HG03457 (cell line): Measurements from ENCODE around the gene TBC1D1.

Experiments
- ATAC-seq: cut with Tn5 transposase; IDR thresholded peaks from one replicate; pipeline ENCODE4 v1.9.1; 2021; ENCODE audit warnings: moderate number of reproducible peaks; ENCODE audit not compliant: unreplicated experiment

TBC1D1 gene

DNA sequence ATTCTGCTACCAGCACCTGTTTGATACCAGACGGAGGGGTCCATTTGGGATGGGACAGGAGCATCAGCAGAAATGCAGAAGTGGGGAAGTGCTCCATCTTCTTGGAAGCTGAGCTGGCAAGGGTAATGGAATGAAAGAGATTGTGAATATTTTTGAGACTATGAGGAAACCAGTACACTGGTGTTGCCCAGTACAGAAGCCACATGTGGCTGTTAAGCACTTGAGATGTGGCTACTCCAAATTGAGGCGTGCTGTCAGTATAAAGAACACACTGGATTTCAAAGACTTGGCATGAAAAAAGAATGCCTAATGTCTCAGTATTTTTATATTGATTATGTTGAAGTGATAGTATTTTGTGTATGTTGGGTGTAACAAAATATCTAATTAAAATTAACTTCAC lies 222.7 kb downstream of the TBC1D1 start:
- ATAC-seq, result no peak

DNA sequence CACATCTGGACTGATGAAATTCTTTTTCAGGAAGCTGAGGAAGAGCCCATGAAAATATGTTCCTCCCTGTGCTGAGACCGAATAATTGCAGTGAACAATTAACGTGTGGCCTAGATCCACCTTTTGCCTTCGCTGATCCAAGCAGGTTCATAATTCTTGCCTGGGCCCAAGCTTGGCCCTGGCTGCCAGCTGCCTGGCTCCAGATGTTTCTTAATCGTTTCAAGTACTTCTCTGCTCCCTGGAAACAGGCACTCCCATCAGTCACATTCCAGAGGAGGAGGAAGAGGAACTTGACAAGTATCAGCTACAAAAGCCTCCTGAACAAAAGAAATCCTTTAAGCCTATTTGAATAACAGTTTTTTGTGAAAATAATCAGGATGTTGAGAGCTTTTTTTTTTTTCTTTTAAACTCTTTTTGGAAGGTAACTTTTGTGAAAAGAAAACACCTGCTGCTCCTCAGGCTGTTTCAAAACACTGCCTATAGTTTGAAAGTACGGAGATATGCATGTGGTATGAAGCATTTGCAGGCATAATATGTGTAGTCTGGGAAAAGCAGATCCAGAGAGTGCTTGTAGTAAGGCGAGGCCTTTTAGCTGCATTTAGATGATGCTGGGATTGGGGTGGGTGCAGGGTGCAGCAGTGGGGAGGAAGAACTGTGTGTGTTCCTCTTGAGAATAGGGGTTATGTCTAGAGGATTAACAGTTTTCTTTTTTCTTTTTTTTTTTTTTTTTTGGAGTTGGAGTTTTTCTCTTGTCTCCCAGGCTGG lies 223.7 kb downstream of the TBC1D1 start:
- ATAC-seq, result no peak

DNA sequence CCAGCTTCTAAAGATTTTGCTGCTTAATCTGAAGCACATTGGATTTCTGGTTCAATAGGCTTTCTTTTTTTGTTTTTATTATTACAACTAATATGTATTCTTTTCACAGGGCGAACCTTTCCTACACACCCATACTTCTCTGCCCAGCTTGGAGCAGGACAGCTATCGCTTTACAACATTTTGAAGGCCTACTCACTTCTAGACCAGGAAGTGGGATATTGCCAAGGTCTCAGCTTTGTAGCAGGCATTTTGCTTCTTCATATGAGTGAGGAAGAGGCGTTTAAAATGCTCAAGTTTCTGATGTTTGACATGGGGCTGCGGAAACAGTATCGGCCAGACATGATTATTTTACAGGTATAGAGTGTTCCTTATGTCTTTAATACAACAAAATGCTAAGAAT lies 224.7 kb downstream of the TBC1D1 start:
- ATAC-seq, result no peak

DNA sequence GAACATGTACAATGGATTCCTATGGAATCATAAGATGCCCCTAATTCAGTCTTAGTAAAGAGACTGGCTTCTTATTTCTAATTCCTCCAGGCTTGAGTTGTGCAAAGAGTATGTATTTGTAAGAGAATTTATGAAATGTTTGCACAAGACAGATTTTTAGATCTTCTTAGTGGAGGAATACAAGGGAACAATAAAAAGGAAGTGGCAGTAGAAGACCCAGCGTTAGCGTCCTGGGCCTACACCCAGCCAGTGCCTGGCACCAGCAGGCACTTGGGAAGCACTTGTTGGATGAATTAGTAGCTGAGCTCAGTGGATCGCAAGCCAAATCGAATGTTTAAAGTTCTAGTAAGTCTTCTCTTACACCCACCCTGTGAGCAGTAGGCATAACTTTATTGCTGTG lies 226.7 kb downstream of the TBC1D1 start:
- ATAC-seq, result no peak

DNA sequence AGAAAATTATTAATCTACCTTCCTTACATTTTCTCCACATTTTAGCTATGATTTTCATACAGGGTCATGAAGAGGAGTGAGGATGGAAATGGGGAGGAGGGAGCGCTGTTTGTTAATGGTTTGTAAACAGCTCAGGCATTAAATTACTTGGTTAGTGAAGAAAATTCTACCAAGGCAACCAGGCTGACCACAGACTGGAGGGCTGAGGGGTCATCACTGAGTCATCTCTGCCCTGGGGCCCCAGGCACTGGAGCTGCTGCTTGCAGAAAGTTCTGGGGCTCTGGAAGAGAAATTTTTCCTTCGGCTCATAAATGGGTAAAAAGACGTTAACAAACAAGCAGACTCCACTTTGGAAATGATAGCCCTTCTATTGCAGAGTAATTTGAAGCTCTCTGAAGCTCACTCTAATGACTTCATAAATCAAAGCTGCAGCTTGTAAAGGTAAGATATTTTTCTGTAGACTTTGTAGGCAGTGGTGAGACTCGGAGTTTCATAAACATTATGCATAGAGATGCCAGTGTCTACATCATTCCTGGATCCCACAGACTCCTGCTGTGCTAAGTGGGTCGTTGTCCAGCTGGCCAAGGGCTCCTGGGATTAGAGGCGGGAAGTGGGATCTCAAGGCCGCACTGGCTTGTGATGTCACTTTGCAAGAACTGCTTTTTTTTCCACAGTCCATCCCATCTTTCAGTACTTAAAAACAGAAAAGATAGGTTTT lies 228.9 kb downstream of the TBC1D1 start:
- ATAC-seq, result no peak

DNA sequence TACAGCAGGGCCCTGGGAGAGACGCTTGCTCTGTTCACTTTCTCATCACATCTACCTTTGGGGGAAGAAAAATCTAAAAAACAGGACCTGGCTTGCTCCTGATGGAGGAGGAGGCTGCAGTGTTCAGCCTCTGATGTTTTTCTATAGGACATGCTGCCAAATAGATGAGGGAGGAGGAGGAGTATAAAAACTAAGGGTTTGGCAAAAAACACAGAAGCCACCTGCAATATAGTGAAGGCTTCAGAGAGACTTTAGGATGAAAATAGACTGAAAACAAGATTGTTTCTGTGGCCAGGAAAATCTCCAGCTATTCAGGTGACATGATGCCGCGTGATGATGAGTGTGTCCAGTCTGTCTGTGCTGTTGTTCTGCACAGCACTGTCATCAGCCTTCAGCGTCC lies 229.9 kb downstream of the TBC1D1 start:
- no peak for ATAC-seq

DNA sequence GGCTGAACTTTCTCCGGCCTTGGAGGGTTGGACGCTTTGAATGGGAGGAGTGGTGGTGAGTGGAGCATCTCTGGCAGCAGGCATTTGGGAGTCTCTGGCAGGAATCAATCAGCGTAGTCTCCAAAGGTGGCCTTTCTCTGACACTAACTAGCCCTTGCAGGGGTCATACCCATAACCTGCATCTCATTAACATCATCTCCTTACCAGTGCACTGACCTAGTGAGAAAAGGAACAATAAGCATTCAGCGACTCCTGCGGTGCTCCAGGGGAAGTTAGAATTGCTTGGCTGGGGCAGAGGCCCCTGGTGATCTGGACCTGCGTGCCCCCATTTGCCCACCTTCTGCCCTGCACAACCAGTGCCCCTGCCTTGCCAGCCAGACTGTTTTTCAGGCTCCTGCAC lies 231.2 kb downstream of the TBC1D1 start:
- ATAC-seq, result no peak

DNA sequence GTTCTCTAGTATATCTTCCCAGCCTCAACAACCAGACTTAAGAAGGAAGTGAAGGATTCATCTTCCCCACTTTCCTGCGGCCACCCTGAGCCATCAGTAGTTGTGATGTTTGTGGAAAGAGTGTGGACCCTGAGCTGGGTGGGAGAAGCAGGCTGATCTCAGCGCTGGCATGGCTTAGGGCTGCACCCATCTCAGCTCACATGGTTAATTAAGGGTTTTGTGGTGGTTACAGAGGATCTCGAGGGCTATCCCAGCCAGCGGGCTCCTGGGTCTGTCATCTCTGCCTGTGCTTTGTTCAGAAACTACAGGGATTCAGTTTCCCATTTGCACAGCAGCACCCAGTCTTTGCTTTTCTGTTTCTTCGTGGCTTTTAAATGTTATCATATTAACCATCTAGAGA lies 232.7 kb downstream of the TBC1D1 start:
- ATAC-seq, result no peak

DNA sequence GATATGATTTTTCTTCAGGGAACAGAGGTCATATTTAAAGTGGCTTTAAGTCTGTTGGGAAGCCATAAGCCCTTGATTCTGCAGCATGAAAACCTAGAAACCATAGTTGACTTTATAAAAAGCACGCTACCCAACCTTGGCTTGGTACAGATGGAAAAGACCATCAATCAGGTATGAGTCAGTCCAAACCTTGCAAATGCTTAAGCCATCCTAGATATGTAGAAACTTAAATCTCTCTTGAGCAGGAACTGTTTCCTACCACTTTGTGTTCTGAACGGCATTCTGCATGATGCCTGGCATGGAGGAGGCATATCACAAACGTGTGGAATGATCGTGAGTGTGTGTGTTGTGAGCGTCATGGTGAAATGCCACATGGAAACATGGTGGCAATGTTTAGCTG lies 234.1 kb downstream of the TBC1D1 start:
- no peak for ATAC-seq

DNA sequence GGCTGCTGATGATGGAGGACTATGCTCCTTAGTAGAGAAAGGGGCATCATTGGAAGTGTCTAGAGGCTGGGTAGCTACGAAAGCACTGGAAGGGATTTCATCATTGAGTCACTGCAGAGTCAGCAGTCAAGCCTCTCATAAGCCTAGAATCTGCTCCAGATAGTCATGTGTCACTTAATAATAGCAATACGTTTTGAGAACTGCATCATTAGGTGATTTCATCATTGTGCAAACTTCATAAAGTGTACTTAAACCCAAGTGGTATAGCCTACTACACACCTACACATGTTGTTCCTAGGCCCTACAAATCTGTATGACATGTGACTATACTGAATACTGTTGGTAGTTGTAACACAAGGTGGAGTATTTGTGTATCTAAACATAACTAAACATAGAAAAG lies 234.9 kb downstream of the TBC1D1 start:
- no peak for ATAC-seq

DNA sequence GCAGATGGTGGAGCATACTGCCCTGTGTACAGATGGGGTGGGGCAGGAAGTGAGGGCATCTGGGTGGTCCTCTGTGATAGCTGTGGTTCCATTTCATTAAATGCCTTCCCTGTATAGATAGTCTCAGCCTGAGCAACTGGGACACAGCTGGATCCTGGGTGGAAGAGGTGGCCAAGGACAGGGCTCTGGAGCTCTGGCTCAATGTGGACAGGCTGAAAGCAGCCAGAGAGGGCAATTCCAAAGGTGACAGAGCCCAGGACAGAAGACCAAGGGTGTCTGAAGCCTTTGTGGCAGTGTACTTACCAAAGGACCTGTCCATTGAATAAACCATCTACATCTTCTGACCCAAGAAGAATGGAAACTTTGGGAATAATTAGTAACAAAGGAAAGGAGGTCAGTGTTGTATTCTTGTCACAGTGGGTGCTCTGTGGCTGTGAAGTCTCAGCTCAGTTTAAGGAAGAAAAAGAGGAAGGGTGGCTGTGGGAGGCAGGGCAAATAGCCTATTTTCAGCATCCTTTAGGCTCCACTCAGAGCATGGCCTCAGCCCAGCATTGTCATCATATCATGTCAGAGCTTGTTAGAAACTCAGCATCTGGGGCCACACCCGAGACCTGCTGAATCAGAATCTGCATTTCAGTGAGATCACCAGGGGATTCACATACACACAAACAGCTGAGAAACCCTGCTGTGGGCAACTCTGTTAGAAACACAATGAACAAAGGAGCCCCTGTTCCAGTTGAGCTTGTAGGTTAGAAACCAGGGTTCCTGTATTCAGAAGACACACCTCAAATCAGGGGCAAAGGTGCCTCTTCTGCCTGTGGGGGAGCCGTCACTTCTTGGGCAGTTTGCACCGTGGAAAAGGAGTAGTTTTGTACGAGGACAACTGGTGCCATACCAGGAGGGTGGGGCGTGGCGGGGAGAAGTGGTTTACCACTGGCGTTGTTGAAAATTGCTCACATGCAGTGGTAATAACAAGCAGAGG lies 237.9 kb downstream of the TBC1D1 start:
- peak; percentile 36 for ATAC-seq

DNA sequence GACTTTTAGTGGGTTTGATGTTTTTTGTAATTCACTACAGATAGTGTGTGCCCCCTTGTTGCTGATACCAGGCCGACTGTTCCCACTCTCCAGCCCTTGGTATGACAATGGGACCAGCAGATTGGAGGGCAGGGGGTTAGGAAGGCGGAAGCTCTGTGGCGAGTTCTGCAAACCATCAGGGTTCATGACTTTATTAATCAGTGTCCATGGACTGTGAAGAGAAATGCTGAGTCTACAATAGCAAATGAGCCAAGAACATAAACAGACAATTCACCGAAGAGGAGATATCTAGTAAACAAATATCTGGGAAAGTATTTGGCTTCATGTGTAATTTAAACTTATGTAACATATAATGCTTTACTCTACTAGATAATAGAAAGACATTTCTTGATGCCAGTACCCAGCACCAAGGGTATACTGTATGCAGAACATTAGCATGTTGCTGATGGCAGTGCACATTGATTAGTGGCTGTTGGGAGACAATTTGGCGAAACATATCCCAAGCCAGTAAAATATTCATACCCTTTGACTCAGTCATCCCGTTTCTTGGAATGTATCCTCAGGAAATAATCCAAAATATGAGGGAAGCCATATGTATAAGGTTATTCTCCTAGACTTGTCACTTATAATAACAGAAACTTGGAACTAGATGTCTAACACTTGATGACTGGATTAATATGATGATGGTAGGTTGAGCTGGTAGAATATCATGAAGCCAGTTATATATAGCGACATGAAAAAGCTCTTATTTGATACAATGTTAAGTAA lies 238.8 kb downstream of the TBC1D1 start:
- no peak for ATAC-seq

DNA sequence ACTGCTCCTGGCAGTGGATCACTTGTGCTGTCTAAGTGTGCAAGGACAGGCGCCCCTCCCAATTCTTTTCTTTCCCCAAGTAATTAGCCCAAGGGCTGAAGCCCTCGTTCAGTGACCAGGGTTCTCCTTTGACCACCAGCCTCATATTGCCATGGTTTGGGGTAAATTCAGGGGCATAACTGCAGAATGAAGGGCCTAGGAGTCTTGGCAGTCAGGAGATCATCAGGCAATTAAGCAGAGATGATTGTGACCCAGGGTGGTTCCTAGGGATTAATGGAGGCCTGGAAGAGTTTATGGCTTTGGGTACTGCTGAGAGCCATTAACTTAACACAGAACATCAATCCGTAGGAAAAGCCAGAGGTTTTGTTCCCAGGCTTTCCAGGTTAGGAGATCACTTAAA lies 240.0 kb downstream of the TBC1D1 start:
- no peak for ATAC-seq

DNA sequence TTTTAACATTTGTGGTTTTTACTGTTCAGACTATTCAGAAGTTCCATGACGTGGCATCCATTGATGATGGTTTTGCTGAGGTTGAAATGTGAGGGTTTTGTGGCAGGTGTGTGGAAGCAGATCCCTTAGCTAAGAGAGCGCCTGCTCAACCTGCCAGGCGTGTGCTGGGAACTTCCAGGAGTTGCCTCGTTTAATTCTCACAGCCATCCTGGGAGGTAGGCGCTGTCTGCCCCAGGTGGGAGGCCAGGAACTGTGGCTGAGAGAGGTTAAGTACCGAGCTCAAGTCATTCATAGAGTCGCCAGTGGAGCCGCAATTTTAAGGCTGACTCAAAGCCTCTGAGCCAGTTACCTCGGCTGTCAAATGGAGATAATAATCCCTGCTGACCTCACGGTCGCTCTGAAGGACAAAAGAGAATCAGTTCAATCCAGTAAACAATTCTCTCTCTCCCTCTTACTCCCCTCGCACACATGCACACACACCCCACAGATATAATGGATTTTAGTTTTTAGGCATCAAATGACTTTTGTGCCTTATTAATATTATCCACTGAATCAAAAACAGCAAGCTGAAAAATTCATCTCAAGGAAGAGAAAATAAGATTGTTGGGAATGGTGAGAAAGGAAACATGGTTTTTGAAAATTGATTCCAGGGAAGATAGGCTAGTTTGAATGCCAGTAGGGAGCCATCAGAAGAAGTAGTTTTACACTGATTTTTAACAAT lies 240.6 kb downstream of the TBC1D1 start:
- ATAC-seq, result no peak

DNA sequence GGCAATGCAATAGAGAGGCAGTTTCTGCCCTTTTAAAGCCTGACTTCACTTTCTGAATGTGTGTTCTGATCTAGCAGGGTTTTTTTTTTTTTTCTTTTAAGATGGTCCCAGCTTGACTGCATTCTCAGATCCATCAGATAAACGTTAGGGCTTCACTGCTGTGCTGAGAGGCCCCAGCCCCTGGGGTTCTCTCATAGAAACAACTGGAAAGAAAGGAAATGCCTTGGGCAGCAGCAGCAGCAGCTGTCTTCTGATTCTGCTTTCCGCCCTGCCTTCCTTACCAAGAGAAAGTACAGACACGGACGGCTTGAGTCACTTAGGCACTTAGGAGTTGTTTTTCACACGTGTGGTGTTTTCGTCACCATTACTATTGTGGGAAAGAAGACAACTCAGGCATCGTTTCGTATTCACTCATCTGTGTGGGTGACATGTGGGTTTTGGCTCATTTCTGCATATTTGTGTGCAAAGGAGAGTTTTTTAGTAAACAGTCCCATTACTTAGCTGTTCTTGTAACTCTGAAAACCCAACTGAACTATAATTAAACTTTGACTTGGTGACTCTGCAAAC lies 241.3 kb downstream of the TBC1D1 start:
- peak; percentile 78 for ATAC-seq

DNA sequence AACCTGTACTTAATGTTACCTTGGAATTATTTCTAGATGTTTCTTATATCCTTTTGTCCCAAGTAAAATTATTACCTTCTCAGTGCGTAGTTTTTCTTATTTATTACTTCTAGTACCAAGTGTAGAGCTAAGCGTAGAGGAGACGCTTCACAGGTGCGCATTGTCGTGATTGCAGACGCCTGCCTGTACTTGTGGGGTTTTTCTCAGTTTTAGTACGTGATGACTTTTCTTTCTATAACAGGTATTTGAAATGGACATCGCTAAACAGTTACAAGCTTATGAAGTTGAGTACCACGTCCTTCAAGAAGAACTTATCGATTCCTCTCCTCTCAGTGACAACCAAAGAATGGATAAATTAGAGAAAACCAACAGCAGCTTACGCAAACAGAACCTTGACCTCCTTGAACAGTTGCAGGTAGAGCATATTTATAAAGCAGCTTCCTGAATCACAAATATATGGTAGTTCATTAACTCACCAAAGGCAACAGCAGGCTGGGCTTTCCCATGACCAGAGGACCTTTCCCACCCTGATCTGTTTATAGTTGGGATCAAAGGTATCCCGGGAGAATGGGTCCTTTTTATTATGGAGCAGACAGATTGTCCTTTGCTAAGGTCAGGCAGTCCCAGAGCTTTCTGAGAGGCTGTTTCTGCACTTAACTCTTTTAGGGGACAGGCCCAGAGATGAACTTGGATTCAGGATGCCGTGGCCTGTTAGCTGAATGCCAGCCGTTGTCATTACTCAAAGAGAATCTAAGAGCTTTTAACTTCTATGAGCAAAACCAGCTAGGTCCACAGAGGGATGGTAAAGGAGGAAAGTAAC lies 242.2 kb downstream of the TBC1D1 start:
- ATAC-seq, result no peak

DNA sequence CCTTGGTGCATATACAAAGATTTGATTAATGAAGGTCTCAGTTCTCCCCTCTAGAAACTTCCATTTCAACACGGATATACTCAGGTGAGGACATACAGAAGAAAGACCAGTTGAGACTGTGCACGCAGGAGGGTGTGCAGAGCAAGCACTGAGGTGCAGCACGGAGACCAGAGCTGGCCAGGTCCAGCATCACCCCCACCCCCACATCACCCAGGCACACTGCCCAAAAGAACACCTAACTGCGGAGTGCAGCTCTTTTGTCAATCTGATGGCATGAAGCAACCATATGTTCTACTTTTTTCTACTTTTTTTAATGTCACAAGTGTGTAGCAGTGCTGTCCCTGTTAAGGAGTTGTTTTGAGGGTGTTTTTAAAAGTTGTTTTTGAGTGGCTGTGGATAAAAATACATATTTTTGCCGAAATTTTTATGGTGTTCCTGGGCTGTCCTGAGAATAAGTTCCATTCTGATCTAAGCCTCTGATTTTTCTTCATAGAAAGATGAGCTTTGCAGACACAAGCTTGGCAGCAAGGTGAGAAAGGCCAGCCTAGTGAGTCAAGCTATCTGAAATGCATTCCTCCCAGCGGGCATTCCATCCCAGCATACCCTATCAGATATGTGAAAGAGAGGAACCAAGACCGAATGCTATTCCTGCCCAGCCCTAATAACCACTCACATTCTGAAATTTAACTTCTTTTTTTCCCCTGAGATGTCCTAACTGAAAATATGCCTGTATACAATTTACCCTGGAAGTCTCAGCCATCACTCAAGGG lies 243.0 kb downstream of the TBC1D1 start:
- no peak for ATAC-seq

DNA sequence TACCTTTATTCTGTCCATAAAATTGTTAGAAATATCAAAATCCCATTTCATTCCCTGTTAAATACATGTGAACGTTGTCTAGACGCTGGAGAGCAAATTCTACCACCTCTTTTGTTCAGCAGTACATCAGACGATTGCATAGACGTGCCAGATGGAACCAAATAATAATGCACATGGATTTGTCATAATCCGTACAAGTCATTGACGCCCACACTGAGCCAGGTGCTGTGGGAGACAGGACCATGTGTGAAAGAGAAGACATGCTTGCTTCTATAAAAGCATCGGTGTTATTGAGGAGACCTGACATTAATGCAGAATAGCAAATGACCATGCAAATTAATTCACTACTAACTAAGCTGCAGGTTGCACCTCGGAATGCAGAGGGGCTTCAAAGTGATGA lies 244.3 kb downstream of the TBC1D1 start:
- ATAC-seq, result no peak
